HG02973 (cell line): ENCODE measurements around the gene CCNY.

Experiments used
- ATAC-seq: cut with Tn5 transposase; IDR thresholded peaks from one replicate; pipeline ENCODE4 v1.9.1; 2021; ENCODE audit warnings: moderate library complexity; ENCODE audit not compliant: unreplicated experiment

CCNY gene

DNA sequence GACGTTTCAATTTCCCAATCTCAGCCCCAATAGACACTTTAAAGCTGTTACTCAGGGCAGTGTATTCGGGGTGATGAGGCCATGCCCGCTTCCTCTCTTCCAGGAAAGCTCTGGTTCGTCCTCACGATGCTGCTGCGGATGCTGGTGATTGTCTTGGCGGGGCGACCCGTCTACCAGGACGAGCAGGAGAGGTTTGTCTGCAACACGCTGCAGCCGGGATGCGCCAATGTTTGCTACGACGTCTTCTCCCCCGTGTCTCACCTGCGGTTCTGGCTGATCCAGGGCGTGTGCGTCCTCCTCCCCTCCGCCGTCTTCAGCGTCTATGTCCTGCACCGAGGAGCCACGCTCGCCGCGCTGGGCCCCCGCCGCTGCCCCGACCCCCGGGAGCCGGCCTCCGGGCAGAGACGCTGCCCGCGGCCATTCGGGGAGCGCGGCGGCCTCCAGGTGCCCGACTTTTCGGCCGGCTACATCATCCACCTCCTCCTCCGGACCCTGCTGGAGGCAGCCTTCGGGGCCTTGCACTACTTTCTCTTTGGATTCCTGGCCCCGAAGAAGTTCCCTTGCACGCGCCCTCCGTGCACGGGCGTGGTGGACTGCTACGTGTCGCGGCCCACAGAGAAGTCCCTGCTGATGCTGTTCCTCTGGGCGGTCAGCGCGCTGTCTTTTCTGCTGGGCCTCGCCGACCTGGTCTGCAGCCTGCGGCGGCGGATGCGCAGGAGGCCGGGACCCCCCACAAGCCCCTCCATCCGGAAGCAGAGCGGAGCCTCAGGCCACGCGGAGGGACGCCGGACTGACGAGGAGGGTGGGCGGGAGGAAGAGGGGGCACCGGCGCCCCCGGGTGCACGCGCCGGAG lies 271.4 kb downstream of the CCNY start:
- no peak for ATAC-seq

DNA sequence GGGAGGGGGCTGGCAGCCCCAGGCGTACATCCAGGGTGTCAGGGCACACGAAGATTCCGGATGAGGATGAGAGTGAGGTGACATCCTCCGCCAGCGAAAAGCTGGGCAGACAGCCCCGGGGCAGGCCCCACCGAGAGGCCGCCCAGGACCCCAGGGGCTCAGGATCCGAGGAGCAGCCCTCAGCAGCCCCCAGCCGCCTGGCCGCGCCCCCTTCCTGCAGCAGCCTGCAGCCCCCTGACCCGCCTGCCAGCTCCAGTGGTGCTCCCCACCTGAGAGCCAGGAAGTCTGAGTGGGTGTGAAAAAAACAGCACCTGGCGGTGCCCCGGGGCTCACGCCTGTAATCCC lies 272.0 kb downstream of the CCNY start:
- ATAC-seq: no peak

- no peak for ATAC-seq
These were observed 275.4 kb downstream of the CCNY start for GRCh38 chr10:35611750-35612149.

- no peak for ATAC-seq
These were observed 276.2 kb downstream of the CCNY start for GRCh38 chr10:35612385-35613106.

DNA sequence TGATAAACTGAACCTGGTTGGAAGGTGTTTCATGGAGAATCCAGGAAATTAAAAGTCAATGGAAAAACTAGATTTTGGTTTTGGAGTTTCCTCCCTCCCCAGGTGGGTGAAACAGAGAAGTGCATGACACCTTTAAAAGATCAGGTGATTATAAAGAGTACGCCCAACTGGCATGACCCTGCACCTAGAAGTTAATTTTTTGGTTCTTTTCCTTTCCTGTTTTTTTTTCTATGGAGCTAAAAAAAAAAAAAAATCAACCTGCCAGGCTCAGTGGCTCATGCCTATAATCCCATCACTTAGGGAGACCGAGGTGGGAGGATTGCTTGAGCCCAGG lies 276.8 kb downstream of the CCNY start:
- ATAC-seq: no peak

GRCh38 chr10:35613597-35614226 lies 277.4 kb downstream of the CCNY start:
- no peak for ATAC-seq

- no peak for ATAC-seq
These were observed 278.0 kb downstream of the CCNY start for GRCh38 chr10:35614312-35614711.
